Small intestine (tissue), 7 donors: ENCODE data around the gene MFAP3. TPM values are rescaled to one million over a fixed set of nuclear protein-coding genes. Genes with fewer than 3 reads are reported as not detected.
"Not testable (repeated sequence)": the region's sequence is repeated elsewhere in the genome, so short reads cannot be mapped to it uniquely, and the experiment has no call there.

ENCODE experiments used
- DNase-seq, 2 donors: peaks; one replicate each; pipeline versions ENCODE4 v3.0.0 to v3.0.0-alpha.2; 2013
- FAIRE-seq: peaks from 2 replicates; lab custom pipeline; 2012; peaks lifted over from hg19 to GRCh38; lab: Jason Lieb, UNC
- H3K27ac ChIP-seq, 3 donors: one replicate each; pipeline ENCODE4 v1.5.1; 2013; ENCODE audit warnings: low read length in 2 of 3, mild to moderate bottlenecking in 2 of 3, control low read depth in 1 of 3, inconsistent platforms in 1 of 3, low read depth in 1 of 3, moderate library complexity in 1 of 3
- H3K27me3 ChIP-seq, 3 donors: one replicate each; pipeline ENCODE4 v1.6.1; 2013; ENCODE audit warnings: low read length in 3 of 3, inconsistent platforms in 1 of 3; ENCODE audit not compliant: control insufficient read depth in 3 of 3, insufficient read depth in 3 of 3
- H3K36me3 ChIP-seq, 3 donors: one replicate each; pipeline ENCODE4 v1.6.1; 2013; ENCODE audit warnings: low read length in 3 of 3, inconsistent platforms in 1 of 3, low read depth in 1 of 3, mild to moderate bottlenecking in 1 of 3, moderate library complexity in 1 of 3; ENCODE audit not compliant: control insufficient read depth in 3 of 3, insufficient read depth in 2 of 3
- H3K4me1 ChIP-seq, 3 donors: one replicate each; pipeline ENCODE4 v1.6.1; 2013; ENCODE audit warnings: low read length in 2 of 3, inconsistent platforms in 1 of 3, low read depth in 1 of 3, mild to moderate bottlenecking in 1 of 3, moderate library complexity in 1 of 3; ENCODE audit not compliant: control insufficient read depth in 3 of 3, insufficient read depth in 2 of 3
- H3K4me3 ChIP-seq, 3 donors: one replicate each; pipeline ENCODE4 v1.5.1; 2013; ENCODE audit warnings: low read length in 3 of 3, control low read depth in 1 of 3, inconsistent platforms in 1 of 3, low read depth in 1 of 3, mild to moderate bottlenecking in 1 of 3, moderate library complexity in 1 of 3
- H3K9me3 ChIP-seq, 2 donors: one replicate each; pipeline ENCODE4 v1.6.1; 2013; ENCODE audit warnings: low read depth in 1 of 2, low read length in 1 of 2; ENCODE audit not compliant: control insufficient read depth in 2 of 2, insufficient read depth in 1 of 2
- WGBS, 3 donors: extraction: QIAGEN DNeasy Blood & Tissue Kit; methylation state at CpG; one replicate each; pipeline ENCODE4 v1.1.7; 2013; 5-methylcytosine and 5-hydroxymethylcytosine counted together
- polyA plus RNA-seq, 4 donors: library from polyadenylated mRNA; stranded (reverse) in 3 of 4; unstranded in 1 of 4; fragments of 200-250 nt in 3 of 4; fragments of 120-200 nt in 1 of 4; gene quantifications; one replicate each; pipeline versions ENCODE4 v1.2.1 to v1.2.3, GENCODE V29; 2013
- donor health status: healthy with polysubstance abuse.
- donor health status: control.
- donor health status: control.
- donor health status: Bipolar disorder and iron deficiency.
- donor health status: healthy.

Gene MFAP3
- polyA plus RNA-seq, 4 donors = 4.2 to 24.1 (median 8.6) TPM

GRCh38 chr5:154058055-154059038 is 19.6 kb downstream of the MFAP3 start:
- Histone ChIP-seq H3K36me3 (peaks cover 0 to 4% (median 0%) of the 10 kb centered on the region in 3 donors), H3K4me3 (no peak overlapping the region), H3K27ac (peak overlapping the region in 2 of 3 donors; percentile 27 to 69), H3K27me3 (no peaks in the 10 kb centered on the region), H3K4me1 (peaks cover 0 to 17% (median 12%) of the 10 kb centered on the region in 3 donors), H3K9me3 (no peaks in the 10 kb centered on the region)
- FAIRE-seq (no peak), DNase-seq (peak in 1 of 2 donors; percentile 68)
- WGBS, 3 donors = 25 to 60% (median 34%) methylated on average over 10 of the region's 10 CpGs

GRCh38 chr5:154059039-154059430 is 20.3 kb downstream of the MFAP3 start:
- WGBS, 3 donors = 4 to 39% (median 16%) methylated on average over 6 of the region's 6 CpGs
- Histone ChIP-seq H3K36me3 (peaks cover 0 to 4% (median 0%) of the 10 kb centered on the region in 3 donors), H3K9me3 (no peaks in the 10 kb centered on the region), H3K27me3 (no peaks in the 10 kb centered on the region), H3K4me1 (peaks cover 0 to 17% (median 12%) of the 10 kb centered on the region in 3 donors), H3K27ac (peak overlapping the region in 2 of 3 donors; percentile 28 to 69), H3K4me3 (no peak overlapping the region)
- DNase-seq (peak in 1 of 2 donors; percentile 60), FAIRE-seq (no peak)

DNA sequence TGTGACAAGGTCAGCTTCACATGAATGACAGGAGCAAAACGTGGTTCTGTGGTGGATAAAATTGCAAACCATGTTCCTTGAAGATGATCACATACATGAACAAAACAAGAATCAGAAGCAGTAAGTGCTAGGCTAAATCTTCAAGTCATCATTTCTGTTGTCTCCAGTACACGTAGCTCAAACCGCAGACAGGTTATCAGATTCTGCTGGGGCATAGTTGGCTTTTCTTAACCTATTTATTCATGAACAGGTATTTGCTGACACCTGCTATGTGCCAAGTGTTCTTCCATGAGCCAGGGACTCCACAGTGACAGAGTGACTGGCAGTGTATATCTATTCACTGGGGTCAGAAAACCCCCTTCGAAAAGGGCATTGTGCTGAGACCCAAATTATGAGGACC is 20.8 kb downstream of the MFAP3 start:
- peaks cover 0 to 4% (median 0%) of the 10 kb centered on the region in 3 donors for H3K36me3 ChIP-seq
- no peaks in the 10 kb centered on the region for H3K9me3 ChIP-seq
- WGBS, 3 donors = 35 to 77% (median 51%) methylated on average over 4 of the region's 4 CpGs
- no peak overlapping the region for H3K4me3 ChIP-seq
- H3K4me1 ChIP-seq = peaks cover 0 to 17% (median 12%) of the 10 kb centered on the region in 3 donors
- peak overlapping the region in 2 of 3 donors; percentile 28 to 69 for H3K27ac ChIP-seq
- no peaks in the 10 kb centered on the region for H3K27me3 ChIP-seq
- DNase-seq = peak in 1 of 2 donors; percentile 44
- no peak for FAIRE-seq

- Histone ChIP-seq H3K27me3 (no peaks in the 10 kb centered on the region), H3K9me3 (no peaks in the 10 kb centered on the region), H3K27ac (no peak overlapping the region), H3K4me1 (peaks cover 0 to 17% (median 12%) of the 10 kb centered on the region in 3 donors), H3K36me3 (peaks cover 0 to 2% (median 0%) of the 10 kb centered on the region in 3 donors), H3K4me3 (no peak overlapping the region)
- FAIRE-seq (no peak), DNase-seq (no peak)
- 92 to 95% (median 93%) methylated on average over 3 of the region's 3 CpGs for WGBS, 3 donors
These were observed 21.8 kb downstream of the MFAP3 start for GRCh38 chr5:154060606-154061005.

- Histone ChIP-seq H3K36me3 (no peaks in the 10 kb centered on the region), H3K27ac (no peak overlapping the region), H3K27me3 (no peaks in the 10 kb centered on the region), H3K4me3 (no peak overlapping the region), H3K4me1 (peaks cover 0 to 10% (median 8%) of the 10 kb centered on the region in 3 donors), H3K9me3 (no peaks in the 10 kb centered on the region)
- no peak for DNase-seq
- no peak for FAIRE-seq
These were observed 24.6 kb downstream of the MFAP3 start for GRCh38 chr5:154063372-154063771.

- FAIRE-seq = no peak
- no peaks in the 10 kb centered on the region for H3K36me3 ChIP-seq
- H3K27ac ChIP-seq = no peak overlapping the region
- peaks cover 0 to 10% of the 10 kb centered on the region in 2 donors for H3K9me3 ChIP-seq
- no peaks in the 10 kb centered on the region for H3K4me1 ChIP-seq
- H3K4me3 ChIP-seq = no peak overlapping the region
- no peaks in the 10 kb centered on the region for H3K27me3 ChIP-seq
- DNase-seq = no peak
These were observed 27.2 kb downstream of the MFAP3 start for GRCh38 chr5:154065971-154066370.

GRCh38 chr5:154069854-154070253 is 31.1 kb downstream of the MFAP3 start:
- WGBS, 3 donors = 29 to 67% (median 49%) methylated on average over 5 of the region's 5 CpGs
- not testable (repeated sequence) for H3K27me3 ChIP-seq, H3K4me1 ChIP-seq, FAIRE-seq, H3K36me3 ChIP-seq, H3K9me3 ChIP-seq, H3K4me3 ChIP-seq
- H3K27ac ChIP-seq = peak overlapping the region in 1 of 3 donors; percentile 69
- peak in 1 of 2 donors; percentile 95 for DNase-seq

DNA sequence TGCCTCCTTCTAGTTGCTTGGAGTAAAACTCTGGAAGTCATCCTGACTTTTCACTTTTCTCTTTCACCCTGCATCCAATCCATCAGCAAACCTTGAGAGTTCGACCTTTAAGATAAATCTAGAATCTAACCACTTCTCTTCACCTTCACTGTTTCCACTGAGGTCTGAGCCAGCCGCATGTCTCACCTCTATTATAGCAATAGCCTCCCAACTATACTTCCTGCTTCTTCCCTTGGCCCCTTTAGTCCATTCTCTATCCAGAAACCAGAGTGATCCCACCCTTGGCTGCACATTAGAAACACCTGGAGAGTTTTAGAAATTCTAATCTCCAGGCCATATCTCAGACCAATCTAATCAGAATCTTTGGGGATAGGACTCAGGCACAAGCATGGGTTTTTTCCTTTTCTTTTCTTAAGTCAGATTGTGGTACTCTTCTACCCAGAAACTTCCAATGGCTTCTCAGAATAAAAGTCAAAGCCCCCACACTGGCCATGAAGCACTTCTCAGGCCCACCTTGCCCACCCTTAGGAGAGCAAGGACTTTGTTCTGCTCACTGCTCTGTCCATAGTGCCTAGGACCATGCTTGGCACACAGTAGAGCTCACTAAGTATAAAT is 33.1 kb downstream of the MFAP3 start:
- H3K36me3 ChIP-seq = no peaks in the 10 kb centered on the region
- 38 to 54% (median 48%) methylated on average over 2 of the region's 2 CpGs for WGBS, 3 donors
- peaks cover 0 to 10% of the 10 kb centered on the region in 2 donors for H3K9me3 ChIP-seq
- FAIRE-seq (no peak), DNase-seq (no peak)
- no peak overlapping the region for H3K4me3 ChIP-seq
- peak overlapping the region in 1 of 3 donors; percentile 51 for H3K27ac ChIP-seq
- H3K4me1 ChIP-seq = peaks cover 0 to 4% (median 0%) of the 10 kb centered on the region in 3 donors
- H3K27me3 ChIP-seq = no peaks in the 10 kb centered on the region
